Peyer's patch (tissue), 4 donors: ENCODE data around the gene RGS19.

ENCODE experiments used
- POLR2A ChIP-seq, 2 donors: fragments of 450-650 bp; IDR thresholded peaks; one replicate each; pipeline ENCODE4 v1.5.1; 2017; ENCODE audit warnings: antibody characterized with exemption in 2 of 2, mild to moderate bottlenecking in 2 of 2, moderate library complexity in 2 of 2
- TF ChIP-seq, protein P1 (sequence below), 6 experiments: fragments of 450-650 bp in 4 of 6; fragments of 200-600 bp in 2 of 6; sonication (generic) in 1 of 6; IDR thresholded peaks; one replicate each; pipeline ENCODE4 v1.5.1; 2017 to 2019; ENCODE audit warnings: antibody characterized with exemption in 6 of 6, mild to moderate bottlenecking in 3 of 6, moderate library complexity in 1 of 6

DNA sequence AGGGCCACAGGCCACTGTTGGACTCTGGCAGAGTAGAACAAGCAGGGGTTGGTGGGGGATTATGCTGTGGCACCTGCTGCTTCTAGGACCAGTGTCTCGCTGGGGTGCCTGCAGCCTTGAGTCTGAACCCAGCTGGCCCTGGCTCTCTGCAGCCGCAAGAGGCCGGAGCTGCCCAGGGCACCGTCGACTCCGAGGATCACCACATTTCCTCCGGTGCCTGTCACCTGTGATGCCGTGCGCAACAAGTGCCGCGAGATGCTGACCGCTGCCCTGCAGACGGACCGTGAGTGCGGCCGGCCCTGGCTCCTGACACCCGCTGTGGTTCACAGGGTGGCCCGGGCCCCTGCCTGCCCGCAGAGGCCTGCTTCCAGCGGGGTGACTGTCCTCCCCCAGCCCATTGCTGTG lies 10.1 kb downstream of the RGS19 start:
- TF ChIP-seq POLR2A (IDR thresholded peaks at IDR 0.05), result no peak
- TF ChIP-seq, protein P1, sequence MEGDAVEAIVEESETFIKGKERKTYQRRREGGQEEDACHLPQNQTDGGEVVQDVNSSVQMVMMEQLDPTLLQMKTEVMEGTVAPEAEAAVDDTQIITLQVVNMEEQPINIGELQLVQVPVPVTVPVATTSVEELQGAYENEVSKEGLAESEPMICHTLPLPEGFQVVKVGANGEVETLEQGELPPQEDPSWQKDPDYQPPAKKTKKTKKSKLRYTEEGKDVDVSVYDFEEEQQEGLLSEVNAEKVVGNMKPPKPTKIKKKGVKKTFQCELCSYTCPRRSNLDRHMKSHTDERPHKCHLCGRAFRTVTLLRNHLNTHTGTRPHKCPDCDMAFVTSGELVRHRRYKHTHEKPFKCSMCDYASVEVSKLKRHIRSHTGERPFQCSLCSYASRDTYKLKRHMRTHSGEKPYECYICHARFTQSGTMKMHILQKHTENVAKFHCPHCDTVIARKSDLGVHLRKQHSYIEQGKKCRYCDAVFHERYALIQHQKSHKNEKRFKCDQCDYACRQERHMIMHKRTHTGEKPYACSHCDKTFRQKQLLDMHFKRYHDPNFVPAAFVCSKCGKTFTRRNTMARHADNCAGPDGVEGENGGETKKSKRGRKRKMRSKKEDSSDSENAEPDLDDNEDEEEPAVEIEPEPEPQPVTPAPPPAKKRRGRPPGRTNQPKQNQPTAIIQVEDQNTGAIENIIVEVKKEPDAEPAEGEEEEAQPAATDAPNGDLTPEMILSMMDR (IDR thresholded peaks at IDR 0.05), result no peak
